ENCODE measurements around the gene EVX2.

The EVX2 gene

DNA sequence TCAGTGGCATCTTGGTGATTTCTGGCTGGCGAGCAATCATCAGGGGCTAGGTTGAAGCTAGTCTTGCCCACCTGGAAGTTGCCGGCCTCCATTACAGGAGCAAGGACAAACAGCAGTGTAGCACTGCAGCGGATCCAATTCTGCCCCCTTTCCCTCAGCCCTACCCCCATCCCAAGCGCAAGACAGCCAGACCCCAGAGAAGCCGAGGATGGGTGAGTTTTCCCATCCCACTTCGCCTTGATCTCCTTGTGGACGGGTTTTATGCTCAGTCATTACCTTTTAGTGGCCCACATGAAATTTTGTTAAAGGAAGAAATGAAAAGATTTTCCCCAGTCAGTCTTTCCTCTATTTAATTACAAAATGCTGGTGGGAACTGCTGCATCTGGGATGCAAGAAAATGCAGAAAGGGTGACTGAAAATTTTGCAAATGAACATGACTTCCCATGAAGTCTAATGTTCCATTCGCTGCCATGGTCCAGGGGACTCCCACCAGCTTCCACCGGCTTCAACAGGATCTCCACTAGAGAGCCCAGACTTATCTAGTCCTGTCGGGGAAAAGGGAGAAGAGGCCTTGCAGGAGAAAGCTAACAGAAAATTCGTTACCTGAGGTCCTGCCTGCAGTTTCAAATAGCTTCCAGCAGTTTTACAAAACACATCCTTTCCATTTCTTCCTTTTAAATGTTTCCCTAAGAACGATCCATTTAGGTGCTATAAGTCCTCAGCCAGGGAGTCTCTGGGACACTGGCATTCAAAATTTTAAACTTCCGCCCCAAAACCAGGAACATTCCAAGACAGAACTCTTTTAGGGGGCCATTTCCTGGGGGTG is 36.8 kb upstream of the EVX2 start:
- H3K27me3 ChIP-seq (ENCODE audit: control insufficient read depth in 1 of 2, insufficient read depth in 2 of 2, low read length in 2 of 2) = peaks cover 78 to 98% of the 10 kb centered on the region in 2 donors
- no peak overlapping the region for H3K27ac ChIP-seq (ENCODE audit: low read length)
- H3K9me3 ChIP-seq (ENCODE audit: control insufficient read depth in 2 of 2, low read length in 2 of 2) = peaks cover 0 to 4% of the 10 kb centered on the region in 2 donors
- H3K9ac ChIP-seq (ENCODE audit: low read length in 2 of 2) = no peak overlapping the region
- H3K36me3 ChIP-seq (ENCODE audit: control insufficient read depth in 2 of 2, insufficient read depth in 2 of 2, low read length in 2 of 2) = no peaks in the 10 kb centered on the region
- H3K4me1 ChIP-seq (ENCODE audit: control insufficient read depth, insufficient read depth, low read length) = peaks cover 14% of the 10 kb centered on the region
- H3K4me3 ChIP-seq (ENCODE audit: low read length in 2 of 2) = no peak overlapping the region

DNA sequence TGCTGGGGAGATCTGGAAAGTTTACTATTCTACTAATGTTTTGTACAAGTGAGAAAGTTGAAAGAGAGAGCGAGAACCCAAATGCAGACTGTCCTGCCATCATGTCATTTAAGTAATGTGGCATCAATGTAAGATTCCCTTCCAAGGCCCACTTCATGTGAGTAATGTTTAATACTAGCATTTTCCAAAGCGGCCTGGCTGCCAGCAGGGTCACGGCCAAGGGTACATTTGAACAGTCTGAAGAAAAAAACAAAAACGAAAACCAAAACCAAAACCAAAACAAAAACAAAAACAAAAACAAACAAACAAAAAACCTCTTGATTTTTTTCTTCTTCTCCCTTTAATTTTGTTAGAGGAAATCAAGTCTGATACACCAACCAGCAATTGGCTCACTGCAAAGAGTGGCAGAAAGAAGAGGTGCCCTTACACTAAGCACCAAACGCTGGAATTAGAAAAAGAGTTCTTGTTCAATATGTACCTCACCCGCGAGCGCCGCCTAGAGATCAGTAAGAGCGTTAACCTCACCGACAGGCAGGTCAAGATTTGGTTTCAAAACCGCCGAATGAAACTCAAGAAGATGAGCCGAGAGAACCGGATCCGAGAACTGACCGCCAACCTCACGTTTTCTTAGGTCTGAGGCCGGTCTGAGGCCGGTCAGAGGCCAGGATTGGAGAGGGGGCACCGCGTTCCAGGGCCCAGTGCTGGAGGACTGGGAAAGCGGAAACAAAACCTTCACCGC is 35.0 kb upstream of the EVX2 start:
- Histone ChIP-seq H3K4me1 (ENCODE audit: control insufficient read depth, insufficient read depth, low read length) (peaks cover 14% of the 10 kb centered on the region), H3K4me3 (ENCODE audit: low read length in 2 of 2) (no peak overlapping the region), H3K36me3 (ENCODE audit: control insufficient read depth in 2 of 2, insufficient read depth in 2 of 2, low read length in 2 of 2) (no peaks in the 10 kb centered on the region), H3K27ac (ENCODE audit: low read length) (no peak overlapping the region), H3K9ac (ENCODE audit: low read length in 2 of 2) (no peak overlapping the region), H3K9me3 (ENCODE audit: control insufficient read depth in 2 of 2, low read length in 2 of 2) (peaks cover 0 to 4% of the 10 kb centered on the region in 2 donors), H3K27me3 (ENCODE audit: control insufficient read depth in 1 of 2, insufficient read depth in 2 of 2, low read length in 2 of 2) (peaks cover 76 to 98% of the 10 kb centered on the region in 2 donors)

DNA sequence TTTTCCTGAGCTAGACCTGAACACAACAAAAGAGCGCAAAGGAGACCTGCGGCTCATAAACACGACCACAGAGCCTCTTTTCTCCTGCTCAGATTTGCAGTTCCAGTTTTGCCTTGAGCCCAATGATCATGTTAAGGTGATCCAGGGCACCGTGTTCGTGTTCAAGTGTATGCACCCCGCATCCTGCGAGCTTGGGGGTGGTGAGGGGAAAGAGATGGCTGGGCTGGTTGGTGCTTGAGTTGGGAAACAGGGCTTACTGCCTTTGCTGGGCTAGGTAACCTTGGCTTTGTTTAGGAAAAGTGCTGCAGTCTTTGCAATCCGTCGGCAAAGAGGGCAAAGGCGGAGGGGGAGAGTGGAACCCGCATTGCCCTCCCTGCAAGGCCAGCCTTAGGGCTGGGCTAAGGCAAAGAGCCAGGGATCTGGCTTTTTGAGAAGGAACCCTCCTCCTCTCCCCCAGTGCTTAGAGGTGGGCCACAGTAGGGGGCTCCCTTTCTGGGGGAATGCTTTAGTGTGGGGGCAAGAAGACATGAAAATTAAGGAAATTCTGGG is 34.1 kb upstream of the EVX2 start:
- Histone ChIP-seq H3K27me3 (ENCODE audit: control insufficient read depth in 1 of 2, insufficient read depth in 2 of 2, low read length in 2 of 2) (peaks cover 78 to 97% of the 10 kb centered on the region in 2 donors), H3K4me3 (ENCODE audit: low read length in 2 of 2) (no peak overlapping the region), H3K27ac (ENCODE audit: low read length) (no peak overlapping the region)

DNA sequence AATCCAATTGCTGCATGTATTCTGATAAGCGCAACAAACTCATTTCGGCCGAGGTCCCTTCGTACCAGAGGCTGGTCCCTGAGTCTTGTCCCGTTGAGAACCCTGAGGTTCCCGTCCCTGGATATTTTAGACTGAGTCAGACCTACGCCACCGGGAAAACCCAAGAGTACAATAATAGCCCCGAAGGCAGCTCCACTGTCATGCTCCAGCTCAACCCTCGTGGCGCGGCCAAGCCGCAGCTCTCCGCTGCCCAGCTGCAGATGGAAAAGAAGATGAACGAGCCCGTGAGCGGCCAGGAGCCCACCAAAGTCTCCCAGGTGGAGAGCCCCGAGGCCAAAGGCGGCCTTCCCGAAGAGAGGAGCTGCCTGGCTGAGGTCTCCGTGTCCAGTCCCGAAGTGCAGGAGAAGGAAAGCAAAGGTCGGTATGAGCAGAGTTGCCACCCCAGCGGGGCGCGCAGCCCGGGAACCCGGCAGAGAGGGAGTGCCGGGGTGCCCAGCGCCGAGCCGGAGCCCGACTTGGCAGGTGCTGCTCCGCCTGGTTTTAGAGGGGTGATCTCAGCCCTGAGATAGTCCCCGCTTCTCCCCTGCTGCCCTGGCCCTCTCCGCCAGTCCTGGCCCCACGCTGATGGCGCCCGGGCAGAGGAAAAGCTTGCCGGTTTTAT is 33.5 kb upstream of the EVX2 start:
- Histone ChIP-seq H3K27me3 (ENCODE audit: control insufficient read depth in 1 of 2, insufficient read depth in 2 of 2, low read length in 2 of 2) (peaks cover 84 to 97% of the 10 kb centered on the region in 2 donors), H3K9ac (ENCODE audit: low read length in 2 of 2) (no peak overlapping the region), H3K4me1 (ENCODE audit: control insufficient read depth, insufficient read depth, low read length) (peaks cover under 1% of the 10 kb centered on the region), H3K36me3 (ENCODE audit: control insufficient read depth in 2 of 2, insufficient read depth in 2 of 2, low read length in 2 of 2) (no peaks in the 10 kb centered on the region), H3K9me3 (ENCODE audit: control insufficient read depth in 2 of 2, low read length in 2 of 2) (peaks cover 2 to 4% of the 10 kb centered on the region in 2 donors), H3K4me3 (ENCODE audit: low read length in 2 of 2) (no peak overlapping the region), H3K27ac (ENCODE audit: low read length) (no peak overlapping the region)

More for the DNA sequence above, 34.1 kb upstream of the EVX2 start:
- Histone ChIP-seq H3K4me1 (ENCODE audit: control insufficient read depth, insufficient read depth, low read length) (peaks cover 6% of the 10 kb centered on the region), H3K36me3 (ENCODE audit: control insufficient read depth in 2 of 2, insufficient read depth in 2 of 2, low read length in 2 of 2) (no peaks in the 10 kb centered on the region), H3K9me3 (ENCODE audit: control insufficient read depth in 2 of 2, low read length in 2 of 2) (peaks cover 0 to 4% of the 10 kb centered on the region in 2 donors), H3K9ac (ENCODE audit: low read length in 2 of 2) (no peak overlapping the region)

DNA sequence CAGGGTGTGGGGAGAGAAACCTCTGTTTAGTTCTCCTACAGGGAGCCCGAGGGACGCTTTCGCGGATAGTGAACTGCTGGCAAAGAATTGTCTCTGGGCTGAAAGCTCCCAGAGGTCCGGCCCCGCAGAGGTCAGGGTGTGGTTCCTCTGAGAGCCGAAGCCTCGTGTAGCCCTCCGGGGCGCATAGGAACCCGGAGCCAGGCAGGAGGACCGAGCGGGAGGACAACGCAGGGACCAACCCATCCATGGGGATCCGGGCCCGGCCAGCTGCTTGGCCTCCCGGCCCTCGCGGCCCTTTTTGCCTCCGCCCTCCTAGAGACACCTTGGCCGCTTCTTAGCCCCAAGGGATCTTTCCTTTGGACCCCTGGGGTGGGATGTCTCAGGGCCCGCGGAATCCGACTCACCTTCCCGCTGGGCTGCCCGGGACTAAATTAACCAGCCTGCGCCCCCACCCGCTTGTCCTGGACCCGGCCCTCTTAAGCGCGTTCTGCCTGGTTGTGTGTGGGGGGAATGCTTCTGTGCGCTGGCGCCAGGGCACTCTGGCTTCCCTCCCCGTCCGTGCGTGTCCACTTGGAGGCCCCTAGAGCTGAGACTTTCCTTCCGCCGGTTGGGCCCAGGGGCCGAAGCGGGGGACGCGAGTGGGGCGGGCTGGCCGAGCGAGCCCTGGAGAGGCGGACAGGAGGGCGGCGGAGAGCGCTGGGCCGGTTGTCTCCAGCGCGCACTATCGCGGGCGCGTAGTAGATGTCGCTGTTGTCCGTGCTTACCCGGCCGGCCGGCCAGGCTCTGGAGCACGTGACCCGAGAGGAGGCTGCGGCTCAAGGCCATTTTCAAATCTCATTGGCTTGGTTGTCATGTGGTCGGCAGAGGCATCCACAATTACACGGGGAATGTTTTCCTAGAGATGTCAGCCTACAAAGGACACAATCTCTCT is 32.4 kb upstream of the EVX2 start, which contains the start of gene HOXD10:
Gene HOXD10 (plus strand): TSS at position 896 of the 931 bp plus-strand sequence. CDS start 56 bp downstream, outside the sequence.
- no peak within 1 kb of the TSS for H3K9ac ChIP-seq (ENCODE audit: low read length in 2 of 2)
- peaks cover 3% of the 10 kb centered on the region for H3K4me1 ChIP-seq (ENCODE audit: control insufficient read depth, insufficient read depth, low read length)
- no peak within 1 kb of the TSS for H3K27ac ChIP-seq (ENCODE audit: low read length)
- no peak within 1 kb of the TSS for H3K4me3 ChIP-seq (ENCODE audit: low read length in 2 of 2)
- peaks cover 89 to 97% of the 10 kb centered on the region in 2 donors for H3K27me3 ChIP-seq (ENCODE audit: control insufficient read depth in 1 of 2, insufficient read depth in 2 of 2, low read length in 2 of 2)
- H3K36me3 ChIP-seq (ENCODE audit: control insufficient read depth in 2 of 2, insufficient read depth in 2 of 2, low read length in 2 of 2) = no peaks in the 10 kb centered on the region
- H3K9me3 ChIP-seq (ENCODE audit: control insufficient read depth in 2 of 2, low read length in 2 of 2) = peaks cover 4% of the 10 kb centered on the region in 2 donors

- Histone ChIP-seq H3K36me3 (ENCODE audit: control insufficient read depth in 2 of 2, insufficient read depth in 2 of 2, low read length in 2 of 2) (no peaks in the 10 kb centered on the region), H3K27ac (ENCODE audit: low read length) (no peak overlapping the region), H3K4me3 (ENCODE audit: low read length in 2 of 2) (no peak overlapping the region), H3K9ac (ENCODE audit: low read length in 2 of 2) (no peak overlapping the region), H3K4me1 (ENCODE audit: control insufficient read depth, insufficient read depth, low read length) (peaks cover 3% of the 10 kb centered on the region), H3K27me3 (ENCODE audit: control insufficient read depth in 1 of 2, insufficient read depth in 2 of 2, low read length in 2 of 2) (peaks cover 87 to 97% of the 10 kb centered on the region in 2 donors), H3K9me3 (ENCODE audit: control insufficient read depth in 2 of 2, low read length in 2 of 2) (peaks cover 4% of the 10 kb centered on the region in 2 donors)
These were observed 31.3 kb upstream of the EVX2 start for GRCh38 chr2:176114930-176115625.

DNA sequence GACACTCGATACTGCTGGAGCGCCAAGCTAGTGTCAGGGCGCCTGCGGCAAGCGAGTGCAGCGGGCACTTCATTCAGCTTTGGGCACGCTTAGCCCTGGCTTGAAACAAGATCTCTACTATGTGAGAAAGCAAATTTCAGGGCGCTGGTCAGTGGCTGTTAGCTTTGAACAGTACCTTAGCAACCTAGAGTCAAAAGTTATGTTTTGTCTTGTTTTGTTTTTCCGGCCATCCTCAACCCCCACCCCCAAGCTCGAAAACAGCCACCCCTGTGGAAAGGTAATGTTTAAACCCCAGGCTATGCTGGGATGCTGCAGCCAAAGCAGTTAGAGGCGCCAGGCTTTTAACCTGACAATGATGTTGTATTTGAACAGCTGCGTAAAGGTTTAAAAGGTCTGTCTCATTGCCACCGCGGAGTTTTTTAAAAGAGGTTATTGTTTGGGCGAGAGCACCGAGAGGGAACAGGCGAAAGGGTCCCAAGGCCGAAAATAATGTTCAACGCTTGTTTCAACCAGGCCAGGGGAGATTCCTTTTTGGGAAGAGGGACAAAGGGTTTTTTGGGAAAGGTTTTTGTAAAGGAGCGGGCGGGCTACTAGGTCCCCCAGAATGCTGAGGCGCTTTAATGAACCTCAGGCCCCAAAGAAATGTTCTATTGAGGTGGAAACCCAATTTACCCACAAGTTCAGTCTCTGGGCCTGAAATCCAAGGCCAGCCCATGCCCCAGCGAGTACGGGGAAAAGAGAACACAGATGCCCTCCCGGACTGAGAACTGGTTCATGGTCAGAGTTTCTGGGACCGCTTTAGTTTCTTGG is 30.6 kb upstream of the EVX2 start:
- Histone ChIP-seq H3K9me3 (ENCODE audit: control insufficient read depth in 2 of 2, low read length in 2 of 2) (peaks cover 0 to 4% of the 10 kb centered on the region in 2 donors), H3K36me3 (ENCODE audit: control insufficient read depth in 2 of 2, insufficient read depth in 2 of 2, low read length in 2 of 2) (no peaks in the 10 kb centered on the region), H3K27me3 (ENCODE audit: control insufficient read depth in 1 of 2, insufficient read depth in 2 of 2, low read length in 2 of 2) (peaks cover 87 to 97% of the 10 kb centered on the region in 2 donors), H3K4me3 (ENCODE audit: low read length in 2 of 2) (no peak overlapping the region), H3K9ac (ENCODE audit: low read length in 2 of 2) (no peak overlapping the region), H3K4me1 (ENCODE audit: control insufficient read depth, insufficient read depth, low read length) (peaks cover 3% of the 10 kb centered on the region), H3K27ac (ENCODE audit: low read length) (no peak overlapping the region)

DNA sequence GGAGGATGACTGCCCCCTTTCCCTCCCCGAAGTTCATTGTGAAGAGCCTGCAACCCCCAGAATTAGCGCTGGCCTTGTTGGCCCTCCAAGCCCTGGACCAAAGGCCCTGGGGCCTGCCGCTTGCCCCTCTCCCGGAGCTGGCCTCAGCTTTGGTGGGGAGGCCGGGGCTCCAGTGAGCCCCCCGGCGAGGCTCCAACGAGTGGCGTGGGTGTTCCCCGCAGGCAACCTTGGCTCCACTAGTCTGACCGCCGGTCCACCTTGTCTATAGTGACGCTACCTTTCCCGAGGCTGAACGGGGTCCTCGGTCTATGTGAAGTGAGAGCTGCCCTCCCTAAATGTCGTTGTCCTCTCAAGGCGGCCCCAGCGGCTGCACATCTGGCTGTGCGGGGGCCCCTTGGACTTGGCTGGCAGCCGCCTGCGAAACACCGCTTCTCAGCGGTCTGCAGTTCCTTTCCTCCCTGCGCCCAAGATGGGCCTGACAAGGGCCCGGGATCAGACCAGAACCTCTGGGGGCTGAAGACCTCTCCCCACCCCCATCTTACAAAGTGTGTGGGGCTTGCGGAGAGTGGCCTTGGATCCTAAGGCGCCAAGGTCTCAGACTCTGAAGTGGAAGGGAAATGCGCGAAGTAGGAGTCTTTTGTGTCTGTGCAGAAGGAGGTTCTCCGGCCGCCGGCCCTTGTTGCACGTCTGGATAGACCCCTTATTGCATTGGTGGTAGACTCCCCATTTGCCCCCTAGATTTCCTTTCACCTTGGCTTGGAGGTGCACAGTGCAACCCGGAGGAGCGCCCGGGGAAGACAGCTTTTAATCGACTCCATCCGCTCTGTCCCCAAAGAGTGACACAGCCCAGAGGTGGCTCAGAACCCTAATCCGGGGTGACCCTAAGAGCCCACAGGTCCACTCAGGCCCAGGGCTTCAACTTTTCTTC is 28.9 kb upstream of the EVX2 start:
- peaks cover 83 to 93% of the 10 kb centered on the region in 2 donors for H3K27me3 ChIP-seq (ENCODE audit: control insufficient read depth in 1 of 2, insufficient read depth in 2 of 2, low read length in 2 of 2)
- no peaks in the 10 kb centered on the region for H3K36me3 ChIP-seq (ENCODE audit: control insufficient read depth in 2 of 2, insufficient read depth in 2 of 2, low read length in 2 of 2)
- peaks cover 0 to 4% of the 10 kb centered on the region in 2 donors for H3K9me3 ChIP-seq (ENCODE audit: control insufficient read depth in 2 of 2, low read length in 2 of 2)
- H3K4me1 ChIP-seq (ENCODE audit: control insufficient read depth, insufficient read depth, low read length) = peaks cover 9% of the 10 kb centered on the region
- no peak overlapping the region for H3K9ac ChIP-seq (ENCODE audit: low read length in 2 of 2)
- no peak overlapping the region for H3K4me3 ChIP-seq (ENCODE audit: low read length in 2 of 2)
- H3K27ac ChIP-seq (ENCODE audit: low read length) = no peak overlapping the region
